CD4-positive, alpha-beta T cell (primary cell): ENCODE measurements around the gene CAND1. TPM values are rescaled to one million over a fixed set of nuclear protein-coding genes. Genes with fewer than 3 reads are reported as not detected.

Experiments used
- ATAC-seq: fragments of 200-7000 bp; cut with Tn5 transposase; one replicate; pipeline ENCODE4 v1.10.0; 2022; ENCODE audit warnings: mild to moderate bottlenecking; ENCODE audit not compliant: poor library complexity
- CTCF ChIA-PET: fragments of 350-600 bp; sonication (Branson Sonifier 250); formaldehyde crosslinking; loops from one replicate; lab custom pipeline; 2021; ENCODE audit warnings: antibody characterized with exemption, inconsistent platforms; lab: Charles Lee
- POLR2A ChIA-PET: fragments of 350-600 bp; sonication (Branson Sonifier 250); formaldehyde crosslinking; loops from one replicate; lab custom pipeline; 2021; ENCODE audit warnings: antibody characterized with exemption, inconsistent platforms; lab: Charles Lee
- DNase-seq, 14 experiments: peaks; one replicate each; pipeline ENCODE4 v3.0.0-alpha.2; 2013 to 2020; ENCODE audit warnings: mixed read lengths in 2 of 14
- H3K27ac ChIP-seq, 2 donors: one replicate each; pipeline versions ENCODE4 v1.5.1 to v1.7.0; 2013; ENCODE audit warnings: low read length in 2 of 2, low read depth in 1 of 2, mild to moderate bottlenecking in 1 of 2
- H3K27me3 ChIP-seq, 2 experiments: 1 replicate in 1 of 2; 2 replicates in 1 of 2; pipeline versions ENCODE4 v1.6.1 to v1.7.0; 2013; ENCODE audit warnings: low read length in 2 of 2, control low read depth in 1 of 2, mild to moderate bottlenecking in 1 of 2, moderate library complexity in 1 of 2; ENCODE audit not compliant: insufficient read depth in 2 of 2, control insufficient read depth in 1 of 2
- H3K36me3 ChIP-seq: one replicate; pipeline ENCODE4 v1.6.1; 2013; ENCODE audit warnings: low read length, control low read depth; ENCODE audit not compliant: insufficient read depth
- H3K4me1 ChIP-seq: one replicate; pipeline ENCODE4 v1.6.1; 2013; ENCODE audit warnings: low read length, control low read depth; ENCODE audit not compliant: insufficient read depth
- H3K4me3 ChIP-seq: one replicate; pipeline ENCODE4 v1.5.1; 2013; ENCODE audit warnings: mild to moderate bottlenecking, low read length, moderate library complexity
- H3K9me3 ChIP-seq, 2 experiments: 1 replicate in 1 of 2; 2 replicates in 1 of 2; pipeline versions ENCODE4 v1.6.1 to v1.7.0; 2013; ENCODE audit warnings: low read length in 2 of 2, mild to moderate bottlenecking in 2 of 2, control low read depth in 1 of 2, moderate library complexity in 1 of 2; ENCODE audit not compliant: control insufficient read depth in 1 of 2, insufficient read depth in 1 of 2
- H3K27ac Mint-ChIP-seq: one replicate; pipeline ENCODE4 v1.8.0; 2020; ENCODE audit warnings: mixed read lengths
- H3K27me3 Mint-ChIP-seq: one replicate; pipeline ENCODE4 v1.8.0; 2021; ENCODE audit warnings: mixed read lengths
- H3K36me3 Mint-ChIP-seq: one replicate; pipeline ENCODE4 v1.8.0; 2021; ENCODE audit warnings: low read depth, mixed read lengths
- H3K4me1 Mint-ChIP-seq: one replicate; pipeline ENCODE4 v1.8.0; 2021; ENCODE audit warnings: low read depth, mixed read lengths
- H3K4me3 Mint-ChIP-seq: one replicate; pipeline ENCODE4 v1.8.0; 2020; ENCODE audit warnings: mild to moderate bottlenecking, mixed read lengths
- H3K9me3 Mint-ChIP-seq: one replicate; pipeline ENCODE4 v1.8.0; 2020; ENCODE audit warnings: mixed read lengths
- CTCF ChIP-seq: fragments of 200-600 bp; IDR thresholded peaks from one replicate; pipeline ENCODE4 v1.8.0; 2022; ENCODE audit warnings: antibody characterized with exemption, mild to moderate bottlenecking
- intact Hi-C, 2 experiments: fragments of 100-400 bp; cut with DNase I in 1 of 2; cut with micrococcal nuclease in 1 of 2; formaldehyde crosslinking; loops; one replicate each; pipeline versions ENCODE4 v1.15.1 to v1.9.0; 2023 to 2025; cut with DNase I, micrococcal nuclease
- total RNA-seq, 174 experiments: library from RNA in 2 of 174; stranded (reverse) in 2 of 174; gene quantifications; one replicate each; pipeline ENCODE4 v1.2.3 and lab custom pipeline; 2021 to 2026

CAND1 gene
- total RNA-seq, 2 experiments from 2014 or later, result 118 to 124 TPM

- H3K4me1 Mint-ChIP-seq, result peaks cover 66% of the 10 kb centered on the region
- CTCF ChIA-PET, result interaction anchor here (0.7 to 1.5 kb wide), 3 partner anchors 10 to 1061 kb away, joined by 3 to 4 read pairs (median 3); no protein-coding TSS in a partner anchor
- no peaks in the 10 kb centered on the region for H3K27me3 ChIP-seq
- intact Hi-C loops, result loop anchor here in 1 of 2 experiments (10.0 kb wide), 1 partner anchor 1054 kb away; no protein-coding TSS in a partner anchor
- H3K27ac ChIP-seq, result peak overlapping the region; percentile 96 to 98
- H3K4me3 Mint-ChIP-seq, result peak overlapping the region; percentile 94
- H3K4me3 ChIP-seq, result peak overlapping the region; percentile 91
- no peaks in the 10 kb centered on the region for H3K9me3 Mint-ChIP-seq
- H3K36me3 ChIP-seq, result peaks cover 3% of the 10 kb centered on the region
- DNase-seq, result no peak
- H3K27ac Mint-ChIP-seq, result peak overlapping the region; percentile 97
- no peak for ATAC-seq
- POLR2A ChIA-PET, result interaction anchor here (0.7 to 3.7 kb wide), 7 partner anchors 16 to 1538 kb away, joined by 3 to 26 read pairs (median 9); partner anchors contain the start of genes LLPH and MDM2
- TF ChIP-seq CTCF, result no peak
- H3K27me3 Mint-ChIP-seq, result no peaks in the 10 kb centered on the region
- no peaks in the 10 kb centered on the region for H3K9me3 ChIP-seq
- H3K36me3 Mint-ChIP-seq, result peaks cover 25% of the 10 kb centered on the region
- H3K4me1 ChIP-seq, result peaks cover 29% of the 10 kb centered on the region
Measured at GRCh38 chr12:67270622-67271021, 1.5 kb downstream of the CAND1 start.

- no peak overlapping the region for H3K27ac Mint-ChIP-seq
- H3K4me3 Mint-ChIP-seq, result peak overlapping the region; percentile 58
- CTCF ChIA-PET, result no interaction called here
Measured at GRCh38 chr12:67271976-67272375, 2.8 kb downstream of the CAND1 start.

GRCh38 chr12:67274186-67274585 is 5.0 kb downstream of the CAND1 start:
- TF ChIP-seq CTCF, result no peak
- ATAC-seq (no peak), DNase-seq (no peak)
- H3K27me3 Mint-ChIP-seq, result no peaks in the 10 kb centered on the region
- H3K27ac Mint-ChIP-seq, result peak overlapping the region; percentile 40
- CTCF ChIA-PET, result no interaction called here
- POLR2A ChIA-PET, result no interaction called here
- H3K9me3 Mint-ChIP-seq, result no peaks in the 10 kb centered on the region
- intact Hi-C loops, result loop anchor here in 1 of 2 experiments (10.0 kb wide), 1 partner anchor 1051 kb away; no protein-coding TSS in a partner anchor
- H3K4me3 Mint-ChIP-seq, result peak overlapping the region; percentile 22
- peaks cover 3% of the 10 kb centered on the region for H3K36me3 ChIP-seq
- peaks cover 34% of the 10 kb centered on the region for H3K4me1 ChIP-seq
- H3K36me3 Mint-ChIP-seq, result peaks cover 46% of the 10 kb centered on the region
- no peaks in the 10 kb centered on the region for H3K27me3 ChIP-seq
- H3K27ac ChIP-seq, result no peak overlapping the region
- H3K9me3 ChIP-seq, result no peaks in the 10 kb centered on the region
- H3K4me1 Mint-ChIP-seq, result peaks cover 86% of the 10 kb centered on the region
- no peak overlapping the region for H3K4me3 ChIP-seq

More at GRCh38 chr12:67271976-67272375, 2.8 kb downstream of the CAND1 start:
- peaks cover 79% of the 10 kb centered on the region for H3K4me1 Mint-ChIP-seq
- intact Hi-C loops, result loop anchor here in 1 of 2 experiments (10.0 kb wide), 1 partner anchor 1053 kb away; no protein-coding TSS in a partner anchor
- peaks cover 36% of the 10 kb centered on the region for H3K36me3 Mint-ChIP-seq
- DNase-seq (no peak), ATAC-seq (no peak)
- H3K9me3 Mint-ChIP-seq, result no peaks in the 10 kb centered on the region
- Histone ChIP-seq H3K27me3 (no peaks in the 10 kb centered on the region), H3K36me3 (peaks cover 3% of the 10 kb centered on the region), H3K4me3 (no peak overlapping the region), H3K27ac (no peak overlapping the region), H3K9me3 (no peaks in the 10 kb centered on the region), H3K4me1 (peaks cover 31% of the 10 kb centered on the region)
- POLR2A ChIA-PET, result no interaction called here
- no peaks in the 10 kb centered on the region for H3K27me3 Mint-ChIP-seq
- TF ChIP-seq CTCF, result no peak
